Regular cardiac myocyte (primary cell): ENCODE data around the gene TEX44. TPM values are rescaled to one million over a fixed set of nuclear protein-coding genes. Genes with fewer than 3 reads are reported as not detected.

Experiments used
- total RNA-seq: library from RNA; depleted of rRNA; stranded (reverse); fragments of >200 nt; gene quantifications from 2 replicates; pipeline ENCODE4 v1.2.3, GENCODE V29; 2014

TEX44 gene
- total RNA-seq, result not detected in 2 replicates

GRCh38 chr2:231592636-231593145 lies at the start of gene TEX44:
TEX44 (plus strand) TSS chr2:231592864; CDS start chr2:231592952, 88 bp downstream.

Other genes starting within 250 kb of the TEX44 start
- under 0.01 and 0.56 TPM in 2 replicates for gene B3GNT7, start 197.2 kb upstream of the TEX44 start, total RNA-seq
- gene NCL, start 128.4 kb upstream of the TEX44 start, total RNA-seq, result 102 and 346 TPM in 2 replicates
- under 0.01 TPM in 1 of 2 replicates, not detected in the other for gene NMUR1, start 62.4 kb upstream of the TEX44 start, total RNA-seq
- gene PTMA, start 115.7 kb downstream of the TEX44 start, total RNA-seq, result 519 and 668 TPM in 2 replicates
- gene PDE6D, start 188.4 kb downstream of the TEX44 start, total RNA-seq, result 19.4 and 26.1 TPM in 2 replicates
- 15.7 and 16.1 TPM in 2 replicates for gene COPS7B, start 193.6 kb downstream of the TEX44 start, total RNA-seq